ENCODE results near the gene SRGN.

Gene SRGN

DNA sequence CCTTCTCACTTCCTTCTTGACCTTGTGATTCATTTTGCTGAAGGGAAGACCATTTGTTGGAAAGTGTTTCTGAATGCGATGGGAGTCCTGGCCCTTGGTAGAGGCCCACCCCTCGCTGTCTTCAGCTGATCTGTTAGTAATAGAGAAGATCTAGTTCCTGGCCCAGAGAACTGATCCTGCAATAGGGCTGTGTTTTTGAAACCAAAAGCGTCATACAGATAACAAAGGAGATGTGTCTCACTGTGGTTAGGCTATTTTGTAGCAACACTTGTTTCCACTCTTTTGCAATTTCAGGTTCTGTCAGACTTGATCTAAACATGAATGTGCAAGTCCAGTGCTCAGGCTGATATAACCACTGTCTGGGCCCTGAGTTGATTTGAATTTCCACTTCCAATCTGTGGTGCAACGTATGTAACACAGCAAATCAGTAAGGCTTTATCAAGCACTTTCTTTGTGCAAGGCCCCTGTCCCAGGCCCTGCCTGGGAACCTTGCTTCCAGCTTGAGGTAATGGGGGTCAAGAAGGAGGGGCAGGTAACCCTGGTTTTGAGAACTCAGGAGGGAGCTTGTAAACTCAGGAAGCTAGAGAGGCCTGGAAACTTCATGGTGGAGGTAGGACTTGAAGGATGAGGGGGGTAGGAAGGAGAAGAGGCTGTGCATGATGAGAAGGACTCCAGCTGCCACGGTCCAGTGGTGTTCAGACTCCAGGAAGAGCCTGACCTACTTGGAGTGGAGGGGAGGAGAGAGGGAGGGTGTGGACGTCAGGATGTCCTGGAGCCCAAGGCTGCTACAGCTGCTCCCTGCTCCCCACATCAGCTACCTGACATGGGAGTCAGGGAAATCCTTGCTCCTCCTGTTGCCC is 42.2 kb upstream of the SRGN start:
- TF ChIP-seq, protein P1, sequence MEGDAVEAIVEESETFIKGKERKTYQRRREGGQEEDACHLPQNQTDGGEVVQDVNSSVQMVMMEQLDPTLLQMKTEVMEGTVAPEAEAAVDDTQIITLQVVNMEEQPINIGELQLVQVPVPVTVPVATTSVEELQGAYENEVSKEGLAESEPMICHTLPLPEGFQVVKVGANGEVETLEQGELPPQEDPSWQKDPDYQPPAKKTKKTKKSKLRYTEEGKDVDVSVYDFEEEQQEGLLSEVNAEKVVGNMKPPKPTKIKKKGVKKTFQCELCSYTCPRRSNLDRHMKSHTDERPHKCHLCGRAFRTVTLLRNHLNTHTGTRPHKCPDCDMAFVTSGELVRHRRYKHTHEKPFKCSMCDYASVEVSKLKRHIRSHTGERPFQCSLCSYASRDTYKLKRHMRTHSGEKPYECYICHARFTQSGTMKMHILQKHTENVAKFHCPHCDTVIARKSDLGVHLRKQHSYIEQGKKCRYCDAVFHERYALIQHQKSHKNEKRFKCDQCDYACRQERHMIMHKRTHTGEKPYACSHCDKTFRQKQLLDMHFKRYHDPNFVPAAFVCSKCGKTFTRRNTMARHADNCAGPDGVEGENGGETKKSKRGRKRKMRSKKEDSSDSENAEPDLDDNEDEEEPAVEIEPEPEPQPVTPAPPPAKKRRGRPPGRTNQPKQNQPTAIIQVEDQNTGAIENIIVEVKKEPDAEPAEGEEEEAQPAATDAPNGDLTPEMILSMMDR (IDR thresholded peaks at IDR 0.05; ENCODE audit: insufficient read depth, low read depth, low read length, missing control alignments): no peak
- peak; percentile 97 for DNase-seq (ENCODE audit: low read depth)
- H3K4me3 ChIP-seq (ENCODE audit: low read length): no peak overlapping the region

DNA sequence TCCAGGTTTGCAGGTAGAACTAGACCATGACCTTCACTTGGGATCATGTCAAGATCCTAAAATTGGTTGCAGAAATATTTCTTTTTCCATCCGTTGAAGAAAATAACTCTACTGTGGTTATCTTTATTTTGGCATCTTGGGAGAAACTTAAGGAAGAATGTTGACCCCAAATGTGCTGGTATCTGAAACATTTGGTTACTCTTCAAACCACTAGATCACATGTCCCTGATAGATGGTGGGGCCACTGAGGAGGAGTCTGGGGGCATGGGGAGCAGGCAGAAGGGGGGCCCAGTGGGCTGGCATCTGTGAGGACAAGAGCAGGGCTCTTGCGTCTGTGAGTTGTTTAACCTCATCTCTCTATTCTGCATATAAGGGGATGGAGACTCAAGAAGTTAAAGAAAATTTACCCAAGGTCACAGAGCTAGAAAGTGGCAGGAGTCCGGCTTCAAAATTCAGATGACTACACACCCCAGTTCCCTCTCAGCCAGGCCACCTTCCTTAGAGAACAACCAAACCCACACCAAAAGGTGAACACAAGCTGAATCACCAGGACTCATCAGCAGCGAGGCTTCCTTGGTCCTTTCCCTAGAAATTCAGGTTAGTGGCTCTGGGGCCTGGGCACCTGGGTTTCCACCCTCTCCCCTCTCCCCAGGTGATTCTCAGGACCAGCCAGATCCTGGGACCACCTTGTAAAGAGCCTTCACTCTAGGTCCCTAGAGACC is 40.6 kb upstream of the SRGN start:
- peak; percentile 24 for DNase-seq (ENCODE audit: low read depth)
- TF ChIP-seq, protein P1 (IDR thresholded peaks at IDR 0.05; ENCODE audit: insufficient read depth, low read depth, low read length, missing control alignments): no peak
- no peak overlapping the region for H3K4me3 ChIP-seq (ENCODE audit: low read length)

GRCh38 chr10:69048103-69048502 is 39.8 kb upstream of the SRGN start:
- DNase-seq (ENCODE audit: low read depth): peak; percentile 71
- H3K4me3 ChIP-seq (ENCODE audit: low read length): no peak overlapping the region

DNA sequence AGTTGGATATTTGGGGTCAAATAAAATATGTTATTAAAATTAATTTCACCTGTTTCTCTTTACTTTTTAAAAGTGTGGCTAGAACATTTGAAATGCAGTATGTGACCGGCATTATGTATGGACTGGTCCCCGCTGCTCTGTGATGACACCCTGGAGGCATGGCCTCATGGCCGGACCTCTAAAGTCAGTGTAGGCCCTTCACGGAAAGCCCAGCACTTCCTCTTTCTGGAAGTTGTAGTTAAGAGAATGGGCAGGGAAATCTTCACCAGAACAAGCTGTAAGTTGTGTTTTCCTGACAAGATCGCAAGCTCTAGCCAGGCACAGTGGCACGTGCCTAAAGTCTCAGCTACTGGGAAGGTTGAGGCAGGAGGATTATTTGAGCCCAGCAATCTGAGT is 38.3 kb upstream of the SRGN start:
- DNase-seq (ENCODE audit: low read depth): no peak

More at GRCh38 chr10:69048103-69048502, 39.8 kb upstream of the SRGN start:
- TF ChIP-seq, protein P1 (IDR thresholded peaks at IDR 0.05; ENCODE audit: insufficient read depth, low read depth, low read length, missing control alignments): no peak

GRCh38 chr10:69051303-69051702 is 36.6 kb upstream of the SRGN start:
- H3K4me3 ChIP-seq (ENCODE audit: low read length): no peak overlapping the region
- TF ChIP-seq, protein P1 (IDR thresholded peaks at IDR 0.05; ENCODE audit: insufficient read depth, low read depth, low read length, missing control alignments): no peak
- DNase-seq (ENCODE audit: low read depth): no peak

More for the DNA sequence above, 38.3 kb upstream of the SRGN start:
- TF ChIP-seq, protein P1 (IDR thresholded peaks at IDR 0.05; ENCODE audit: insufficient read depth, low read depth, low read length, missing control alignments): no peak
- no peak overlapping the region for H3K4me3 ChIP-seq (ENCODE audit: low read length)

DNA sequence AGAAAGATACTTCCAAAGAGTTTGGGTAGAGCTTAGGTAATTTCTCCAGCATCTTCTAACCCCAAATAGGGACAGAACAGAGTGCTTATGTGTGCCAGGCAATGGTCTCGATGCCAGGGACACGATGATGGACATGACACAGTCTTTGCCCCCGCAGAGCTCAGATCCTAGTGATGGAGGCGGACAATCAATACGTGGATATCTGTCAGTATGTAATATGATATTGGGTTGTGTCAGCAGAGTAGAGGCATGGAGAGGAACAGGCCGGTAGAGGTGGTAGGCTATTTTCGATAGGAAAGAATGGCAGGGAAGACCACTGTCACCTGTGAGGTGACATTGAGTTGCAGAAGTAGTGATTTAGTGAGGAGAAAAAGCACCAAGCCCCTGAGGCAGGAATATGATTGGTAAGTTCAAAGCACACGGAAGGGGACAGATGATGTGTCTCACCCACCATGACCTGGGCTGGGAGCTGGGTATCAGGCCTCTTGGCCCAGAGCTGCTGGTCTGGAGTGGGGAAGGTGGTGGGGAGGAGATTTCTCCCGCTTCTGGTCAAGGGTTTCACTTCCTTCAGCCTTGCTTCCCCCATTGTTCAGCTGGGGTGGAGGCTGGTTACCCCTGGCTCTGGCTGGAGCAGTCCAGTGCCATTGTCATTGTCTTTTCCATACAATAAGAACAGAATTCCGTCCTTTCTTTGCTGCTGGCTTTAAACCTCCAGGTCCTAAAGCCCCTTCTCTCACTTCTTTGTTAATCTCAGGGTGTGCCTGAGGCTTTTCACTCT is 36.0 kb upstream of the SRGN start:
- TF ChIP-seq, protein P1 (IDR thresholded peaks at IDR 0.05; ENCODE audit: insufficient read depth, low read depth, low read length, missing control alignments): no peak
- H3K4me3 ChIP-seq (ENCODE audit: low read length): no peak overlapping the region
- DNase-seq (ENCODE audit: low read depth): no peak

All from epithelial cell of esophagus (primary cell).